HG03066 (cell line): Measurements from ENCODE around the gene ERC2.
"Not testable (repeated sequence)": the region's sequence is repeated elsewhere in the genome, so short reads cannot be mapped to it uniquely, and the experiment has no call there.

Experiments used
- ATAC-seq: cut with Tn5 transposase; IDR thresholded peaks from one replicate; pipeline ENCODE4 v1.9.1; 2021; ENCODE audit warnings: low read depth; ENCODE audit not compliant: unreplicated experiment

The ERC2 gene

DNA sequence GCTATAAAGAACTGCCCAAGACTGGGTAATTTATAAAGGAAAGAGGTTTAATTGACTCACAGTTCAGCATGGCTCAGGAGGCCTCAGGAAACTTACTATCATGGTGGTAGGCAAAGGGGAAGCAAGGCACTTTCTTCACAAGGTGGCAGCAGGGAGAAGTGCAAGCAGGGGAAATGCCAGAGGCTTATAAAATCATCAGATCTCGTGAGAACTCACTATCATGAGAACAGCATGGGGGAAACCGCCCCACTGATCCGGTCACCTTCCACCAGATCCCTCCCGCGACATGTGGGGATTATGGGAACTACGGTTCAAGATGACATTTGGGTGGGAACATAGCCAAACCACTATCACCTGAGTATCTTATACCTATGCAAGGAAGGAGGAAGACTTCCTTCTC lies 963.2 kb downstream of the ERC2 start:
- not testable (repeated sequence) for ATAC-seq

DNA sequence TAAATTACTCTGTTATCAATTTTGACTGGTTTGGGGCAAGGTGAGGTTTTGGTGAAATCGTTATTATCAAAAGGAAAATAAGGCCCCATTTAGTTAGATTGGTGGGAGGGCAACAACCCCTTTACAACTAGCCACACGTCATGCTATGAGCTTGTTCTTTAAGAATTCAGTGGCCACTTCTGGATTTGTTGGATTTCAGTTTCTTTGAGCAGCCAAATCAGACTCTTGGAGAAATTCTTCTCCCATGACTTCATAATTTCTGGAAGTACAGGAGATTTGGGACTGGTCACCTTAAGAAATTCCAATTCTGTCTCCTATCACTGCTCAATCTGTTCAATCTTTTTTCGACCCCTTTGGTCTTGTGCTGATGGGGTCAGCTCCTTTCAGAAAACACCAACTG lies 966.4 kb downstream of the ERC2 start:
- ATAC-seq, result no peak

DNA sequence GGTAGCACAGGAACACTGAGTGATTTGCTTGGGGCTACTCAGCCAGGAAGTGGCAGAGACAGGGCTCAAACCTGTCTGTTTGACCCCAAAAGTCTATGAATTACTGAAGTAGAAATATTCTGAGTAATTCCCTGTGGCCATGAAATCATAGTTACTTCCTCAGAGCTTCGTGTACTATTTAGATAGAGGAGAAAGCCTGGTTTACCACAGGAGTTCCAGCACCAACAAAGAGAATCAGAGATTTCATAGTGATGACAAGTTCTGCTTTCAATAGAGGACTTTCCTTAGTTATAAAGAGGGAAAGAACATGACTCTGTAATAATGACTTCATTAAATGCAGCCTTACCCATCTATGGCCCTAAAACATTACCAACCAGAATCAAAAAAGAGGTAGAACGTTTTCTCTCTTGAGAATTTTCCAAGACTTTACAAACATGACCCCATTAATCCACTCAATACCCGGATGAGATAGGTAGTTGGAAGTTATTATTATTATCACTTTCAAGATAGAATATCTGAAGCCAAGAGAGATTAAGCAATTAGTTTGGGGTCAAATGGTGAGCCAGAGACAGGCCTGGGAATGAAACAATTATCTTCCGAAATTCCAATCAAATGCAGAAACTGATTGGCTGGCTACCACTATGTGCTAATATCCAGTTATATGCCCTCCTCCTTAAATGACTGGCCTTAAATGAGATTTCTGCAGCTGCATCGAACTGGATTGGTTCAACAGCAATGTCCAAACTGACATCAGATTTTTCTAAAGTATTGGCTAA lies 967.5 kb downstream of the ERC2 start:
- no peak for ATAC-seq

DNA sequence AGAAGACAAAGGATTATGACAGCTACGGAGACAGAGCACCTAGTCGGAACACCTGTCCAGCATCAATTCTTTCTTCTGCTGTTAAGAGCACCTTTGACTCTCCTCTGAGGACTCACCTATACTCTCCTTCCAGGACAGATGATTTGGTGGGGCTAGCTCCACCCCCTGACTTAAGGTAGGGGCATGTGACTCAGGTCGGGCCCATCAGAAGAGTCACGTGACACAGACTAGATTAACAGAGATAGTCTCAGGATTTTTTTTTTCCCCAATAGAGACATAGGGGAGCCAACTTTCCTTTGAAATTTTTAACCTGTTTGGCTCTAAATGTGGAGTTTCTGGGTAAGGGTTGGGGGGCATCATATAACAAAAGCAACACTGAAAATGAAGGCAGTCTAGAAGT lies 969.7 kb downstream of the ERC2 start:
- ATAC-seq, result no peak

DNA sequence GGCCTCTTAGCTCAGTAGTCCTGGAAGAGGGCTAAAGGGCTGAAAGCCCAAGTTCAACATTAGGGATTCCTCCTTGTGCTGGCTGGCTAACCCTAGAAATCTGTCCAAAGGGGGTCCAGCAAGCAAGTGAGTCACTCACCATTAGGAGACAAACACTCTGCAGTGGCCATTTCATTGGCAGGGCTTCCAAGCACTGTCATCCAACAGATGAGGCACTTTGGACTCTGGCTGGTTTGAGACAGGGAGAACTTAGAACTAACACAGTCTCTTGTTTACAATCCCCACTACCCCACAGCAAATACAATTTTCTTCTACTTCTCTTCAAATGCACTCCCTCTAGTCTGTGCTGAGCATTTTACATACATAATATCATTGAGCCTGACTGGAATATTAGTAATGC lies 971.0 kb downstream of the ERC2 start:
- ATAC-seq, result no peak

DNA sequence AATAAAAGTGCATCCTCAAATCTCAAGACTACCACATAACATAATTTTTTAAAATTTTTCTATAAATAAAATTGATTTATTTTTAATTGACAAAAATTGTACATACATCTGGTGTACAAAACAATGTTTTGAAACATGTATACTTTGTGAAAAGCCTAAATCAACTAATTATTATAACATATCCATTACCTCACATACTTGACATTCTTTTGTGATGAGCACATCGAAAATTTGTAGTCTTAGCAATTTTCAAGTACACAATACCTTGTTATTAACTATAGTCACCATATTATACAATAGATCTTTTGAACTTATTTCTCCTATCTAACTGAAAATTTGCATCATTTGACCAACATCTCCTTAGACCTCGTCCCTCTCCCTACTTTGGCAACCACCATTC lies 973.3 kb downstream of the ERC2 start:
- no peak for ATAC-seq

DNA sequence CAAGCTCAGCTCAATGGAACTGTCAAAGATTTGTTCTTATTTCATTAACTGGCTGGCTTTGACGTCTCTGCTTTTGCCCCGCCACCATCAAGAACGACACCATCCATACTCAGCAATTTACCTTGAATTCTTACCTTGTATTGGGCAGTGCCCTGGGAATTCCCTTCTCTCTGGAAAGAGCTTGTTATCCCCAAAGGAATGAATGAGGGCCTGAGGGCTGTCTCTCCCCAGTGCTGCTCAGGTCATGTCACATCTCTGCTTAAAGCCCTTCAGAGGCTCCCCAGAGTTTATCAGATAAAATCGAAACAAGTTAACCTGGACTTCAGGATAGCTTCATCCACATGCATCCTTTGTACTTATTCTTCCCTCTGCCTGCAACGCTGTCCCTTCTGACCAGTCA lies 975.3 kb downstream of the ERC2 start:
- no peak for ATAC-seq

DNA sequence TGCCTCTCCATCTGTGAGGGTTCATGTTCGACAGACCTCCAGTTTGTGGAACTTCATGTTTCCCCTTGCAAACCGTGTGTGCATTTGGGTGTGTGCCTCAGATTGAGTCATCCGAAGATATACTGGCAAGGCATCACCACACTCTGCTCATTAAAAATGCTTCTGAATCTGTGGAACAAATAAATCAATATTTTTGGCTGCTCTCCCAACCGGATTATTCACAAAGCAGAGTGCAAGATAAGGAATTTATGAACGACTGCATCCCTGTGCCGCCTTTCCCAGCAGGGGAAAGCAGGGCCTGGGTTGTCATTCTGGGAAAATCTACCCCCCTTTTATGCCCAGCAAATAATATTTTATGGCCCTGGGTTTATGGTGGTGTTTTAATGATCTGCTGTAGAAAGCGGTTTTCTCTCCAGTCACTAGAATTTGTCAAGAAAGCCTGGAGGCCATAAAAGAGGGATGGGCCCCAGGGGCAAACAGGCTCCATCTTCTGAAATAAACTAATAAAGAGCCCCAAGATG lies 976.9 kb downstream of the ERC2 start:
- ATAC-seq, result no peak

DNA sequence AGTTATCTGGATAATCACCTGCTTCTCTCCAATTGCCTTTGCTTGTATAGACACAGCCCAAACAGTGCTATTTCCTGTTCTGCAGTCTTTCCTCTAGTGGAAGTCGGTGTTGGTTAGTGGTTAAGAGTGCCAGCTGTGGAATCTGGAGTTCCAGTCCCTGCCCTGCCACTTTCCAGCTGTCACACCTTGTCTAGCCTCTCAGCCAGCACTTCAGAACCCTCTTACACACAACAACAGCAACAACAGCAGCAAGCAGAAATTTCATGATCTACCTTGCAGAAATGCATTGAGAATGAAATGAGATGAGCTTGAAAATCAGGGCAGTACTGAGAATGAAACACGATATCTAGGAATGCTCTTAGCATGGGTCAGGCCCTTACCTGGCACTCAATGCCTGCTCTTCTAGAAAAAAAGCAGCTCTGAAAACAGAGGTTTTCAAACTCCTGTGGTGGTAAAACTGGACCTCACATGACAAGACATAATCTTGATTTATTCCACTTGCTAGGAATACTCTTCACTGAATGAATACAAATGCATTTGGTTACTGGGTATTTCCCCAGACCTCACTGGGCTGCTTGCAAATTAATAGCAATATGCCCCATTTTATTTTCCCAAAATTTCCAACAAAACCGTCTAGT lies 977.9 kb downstream of the ERC2 start:
- ATAC-seq, result no peak

DNA sequence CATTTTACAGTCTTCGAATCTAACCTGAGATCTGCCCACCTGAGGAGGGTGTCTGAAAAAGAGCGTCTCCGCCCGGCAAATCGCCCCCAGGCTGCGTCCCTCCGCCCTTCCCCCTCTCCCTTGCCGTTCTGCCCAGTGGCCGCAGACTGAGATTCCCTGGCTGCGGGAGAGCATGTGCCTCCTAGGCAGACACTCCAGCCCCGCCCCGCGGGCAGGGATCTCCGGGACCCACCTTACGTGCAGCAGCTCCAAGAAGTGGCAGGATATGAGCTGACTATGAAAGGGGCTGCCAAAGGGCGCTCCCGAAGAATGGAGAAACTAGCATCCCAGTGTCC lies 978.5 kb downstream of the ERC2 start:
- ATAC-seq, result no peak

DNA sequence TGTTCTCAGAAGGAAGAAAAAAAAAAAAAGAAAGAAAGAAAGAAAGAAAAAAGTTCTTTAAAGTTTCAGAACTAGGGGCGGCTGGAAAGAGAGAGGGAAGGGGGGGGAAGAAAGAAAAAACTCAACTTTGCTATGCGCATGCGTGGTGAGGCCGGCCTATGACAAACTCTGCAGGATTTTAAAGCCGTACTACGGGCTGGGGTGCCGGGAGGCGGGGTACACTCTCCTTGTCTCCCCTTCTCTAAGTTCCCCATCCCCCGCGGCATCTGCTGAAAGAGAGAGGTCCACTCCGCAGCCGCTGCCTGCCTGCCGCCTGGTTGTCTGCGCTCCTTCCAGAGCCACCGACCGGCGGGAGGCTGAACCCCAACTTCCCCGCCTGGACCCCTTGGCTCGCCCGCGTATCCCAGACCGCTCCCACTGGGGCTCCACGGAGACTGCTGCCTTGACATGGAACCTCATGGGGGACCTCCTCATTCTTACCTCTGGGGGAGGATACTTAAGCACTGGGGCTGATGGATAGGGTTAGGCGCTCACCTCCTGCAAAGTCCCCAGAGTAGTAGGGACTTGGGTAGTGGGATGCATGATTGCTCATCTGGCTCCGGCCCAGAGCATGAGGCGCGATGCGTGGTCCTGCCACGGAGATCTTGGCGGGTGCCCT lies 979.7 kb downstream of the ERC2 start:
- ATAC-seq, result no peak

DNA sequence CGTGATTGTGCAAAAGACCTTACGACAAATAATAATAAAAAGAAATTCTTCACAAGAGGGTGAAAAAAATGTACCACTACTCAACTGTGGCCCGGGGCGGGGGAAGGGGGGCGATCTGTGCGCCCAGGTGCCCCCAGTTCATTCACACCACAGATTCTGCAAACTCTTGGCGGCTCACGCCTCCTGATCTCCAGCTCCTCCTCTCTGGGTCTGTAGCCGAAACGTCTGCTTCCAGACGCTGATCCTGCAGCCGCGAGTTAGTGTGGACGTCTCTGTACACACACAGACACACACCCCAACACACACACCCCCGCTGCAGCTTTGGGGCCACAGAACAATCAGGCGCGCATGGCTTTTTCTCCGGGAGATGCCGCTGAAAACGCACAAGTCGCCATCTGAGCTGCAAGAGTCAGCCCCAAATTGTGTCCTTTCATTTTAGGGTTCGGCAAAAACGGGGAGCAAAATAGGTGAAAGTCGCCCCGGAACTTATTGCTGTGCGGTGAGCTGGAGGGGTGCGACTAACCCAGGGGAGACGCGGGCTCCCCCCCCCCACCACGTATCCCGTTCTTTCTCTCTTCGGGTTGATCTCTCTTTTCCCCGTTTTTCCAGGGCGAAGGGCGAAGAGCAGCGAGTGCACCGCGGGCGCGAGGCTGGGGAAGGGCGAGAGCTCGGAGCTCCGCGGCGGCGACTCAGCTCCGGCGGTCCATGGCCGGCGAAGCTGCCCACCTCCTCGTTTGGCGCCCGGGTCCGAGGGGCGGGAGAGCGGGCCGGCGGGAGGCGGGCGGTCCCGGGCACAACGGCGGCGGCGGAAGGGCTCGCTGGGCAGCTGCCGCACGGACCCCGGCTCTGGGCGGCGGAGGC lies 980.7 kb downstream of the ERC2 start:
- no peak for ATAC-seq

DNA sequence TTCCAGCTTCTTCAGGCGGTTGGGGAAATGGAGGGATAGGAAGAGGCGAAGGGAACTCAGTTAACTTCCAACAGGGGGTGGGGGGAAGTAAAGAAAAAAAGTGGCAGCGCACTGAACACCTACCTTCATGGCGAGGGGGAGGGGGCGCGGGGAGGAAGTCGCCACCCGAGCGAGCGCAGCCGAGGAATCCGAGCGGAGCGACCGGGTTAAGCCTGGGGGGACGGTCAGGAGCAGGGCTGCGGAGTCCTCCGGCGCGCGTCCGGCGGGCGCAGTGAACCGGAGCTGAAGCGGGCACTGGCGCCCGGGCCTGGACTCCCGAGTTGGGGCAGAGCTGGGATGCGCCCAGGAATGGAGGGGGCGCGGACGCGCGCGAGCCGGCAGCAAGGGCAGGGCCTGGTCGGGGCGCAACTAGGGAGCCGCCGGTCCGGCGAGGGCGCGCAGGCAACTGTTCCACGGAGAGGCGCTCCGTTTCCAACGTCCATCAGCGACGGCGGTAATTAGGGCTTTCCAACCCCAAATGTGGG lies 981.3 kb downstream of the ERC2 start, which contains the start of gene WNT5A:
Gene WNT5A, minus strand, starts transcription at position 450 of the 524 bp plus-strand sequence. Its CDS starts 321 bp downstream, at position 129.
- ATAC-seq, result no peak

DNA sequence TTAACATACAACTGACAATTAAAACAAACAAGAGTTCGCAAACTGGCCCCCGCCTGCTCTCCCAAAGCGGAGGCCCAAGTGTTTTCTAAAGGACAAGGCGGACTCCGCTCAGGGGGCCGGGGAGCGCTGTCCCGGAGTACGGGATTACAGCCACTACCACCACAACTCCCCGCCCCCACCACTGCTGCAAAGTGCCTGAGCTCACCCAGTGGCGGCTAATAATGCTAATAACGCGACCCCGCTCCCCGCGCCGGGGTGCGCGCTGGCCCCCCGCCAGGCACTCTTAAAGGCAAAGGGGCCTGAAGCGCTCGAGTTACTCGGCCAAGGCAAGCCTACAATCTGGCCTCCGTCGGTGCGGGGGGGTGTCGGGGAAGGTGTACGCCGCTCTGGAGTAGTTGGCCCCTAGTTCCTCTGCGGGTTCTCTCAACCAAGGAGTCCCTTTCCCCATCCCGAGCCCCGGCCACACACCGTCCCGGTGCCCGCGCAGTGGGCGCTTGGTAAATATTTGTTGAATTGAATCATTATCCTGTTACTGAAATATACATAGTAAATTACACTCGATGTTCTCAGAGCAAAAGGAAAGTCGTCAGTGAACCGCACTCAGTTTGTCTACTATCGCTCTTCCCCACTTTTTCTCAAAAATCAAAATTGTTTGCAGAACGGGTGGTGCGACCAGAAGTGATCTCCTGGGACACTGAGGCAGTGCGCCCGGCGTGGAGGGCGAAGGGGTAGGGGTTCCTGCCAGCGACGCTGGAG lies 982.0 kb downstream of the ERC2 start:
- no peak for ATAC-seq

DNA sequence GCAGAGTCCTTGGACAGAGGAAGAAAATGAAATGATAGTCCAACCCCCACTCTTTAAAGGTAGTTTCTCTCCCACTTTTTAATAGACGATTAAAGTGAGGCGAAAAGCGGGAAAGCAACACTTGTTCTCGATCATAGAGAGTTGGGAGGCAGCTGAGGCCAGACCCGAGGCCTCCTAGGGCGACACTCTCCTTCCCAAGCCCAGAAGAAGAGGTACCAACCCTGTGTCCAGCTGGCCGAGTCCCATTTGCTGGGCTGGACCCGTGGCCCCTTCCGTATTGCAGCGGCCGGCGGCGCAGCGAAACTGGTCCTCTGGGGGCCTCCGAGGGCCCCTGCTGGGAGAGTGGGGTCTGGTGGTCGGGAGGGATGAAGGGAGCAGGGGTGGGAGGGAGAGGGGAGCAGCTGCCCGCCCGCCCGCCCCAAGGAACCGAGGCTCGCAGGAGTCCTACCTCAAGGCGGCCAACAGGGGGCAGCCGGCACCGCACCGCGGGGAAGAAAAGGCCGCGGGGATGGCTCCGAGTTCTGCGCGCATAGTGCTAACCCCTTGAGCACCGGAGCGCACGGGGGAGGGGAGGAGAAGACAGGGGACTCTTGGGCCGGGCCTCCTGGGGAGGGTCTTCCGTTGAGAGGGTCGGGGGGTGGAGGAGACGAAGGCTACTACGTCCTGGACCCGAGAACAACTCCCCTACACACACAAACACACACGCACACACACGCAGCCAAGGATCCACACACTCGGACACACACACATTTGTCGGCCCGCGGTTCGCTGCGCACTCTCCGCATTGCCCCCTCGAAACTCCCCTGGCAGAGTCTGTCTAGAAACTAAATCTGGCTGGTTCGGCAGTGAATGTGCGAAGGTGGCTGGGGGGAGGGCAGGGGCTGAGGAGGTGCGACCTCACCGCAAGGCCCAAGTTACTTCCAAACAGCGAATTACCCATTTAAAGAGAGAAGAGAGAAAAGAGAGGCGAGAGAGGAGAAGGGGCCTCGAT lies 983.2 kb downstream of the ERC2 start:
- ATAC-seq, result peak; percentile 67

DNA sequence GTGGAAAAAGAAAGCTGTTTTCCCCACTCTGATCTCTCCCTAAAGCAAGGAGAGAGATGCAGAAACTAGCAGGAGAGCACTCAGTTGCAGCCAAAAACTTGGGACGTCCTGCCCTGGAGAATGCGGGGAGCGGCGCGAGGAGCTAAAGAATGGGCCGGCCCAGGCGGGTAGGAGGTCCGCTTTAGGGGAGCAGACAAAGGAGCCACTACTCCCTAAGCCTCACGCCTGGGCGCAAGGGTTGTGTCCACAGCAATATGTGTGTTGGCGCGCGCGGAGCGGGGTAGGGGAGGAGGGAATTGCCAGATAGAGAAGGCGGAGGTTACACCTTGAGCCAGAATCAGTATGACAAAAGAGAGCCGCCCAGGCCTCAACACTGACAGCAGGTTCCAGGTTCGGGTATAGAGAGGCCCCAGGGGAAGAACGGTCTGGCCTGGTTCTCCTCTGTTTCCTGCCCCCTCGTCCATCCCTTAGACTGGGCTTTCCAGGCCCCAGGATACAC lies 984.0 kb downstream of the ERC2 start:
- no peak for ATAC-seq

DNA sequence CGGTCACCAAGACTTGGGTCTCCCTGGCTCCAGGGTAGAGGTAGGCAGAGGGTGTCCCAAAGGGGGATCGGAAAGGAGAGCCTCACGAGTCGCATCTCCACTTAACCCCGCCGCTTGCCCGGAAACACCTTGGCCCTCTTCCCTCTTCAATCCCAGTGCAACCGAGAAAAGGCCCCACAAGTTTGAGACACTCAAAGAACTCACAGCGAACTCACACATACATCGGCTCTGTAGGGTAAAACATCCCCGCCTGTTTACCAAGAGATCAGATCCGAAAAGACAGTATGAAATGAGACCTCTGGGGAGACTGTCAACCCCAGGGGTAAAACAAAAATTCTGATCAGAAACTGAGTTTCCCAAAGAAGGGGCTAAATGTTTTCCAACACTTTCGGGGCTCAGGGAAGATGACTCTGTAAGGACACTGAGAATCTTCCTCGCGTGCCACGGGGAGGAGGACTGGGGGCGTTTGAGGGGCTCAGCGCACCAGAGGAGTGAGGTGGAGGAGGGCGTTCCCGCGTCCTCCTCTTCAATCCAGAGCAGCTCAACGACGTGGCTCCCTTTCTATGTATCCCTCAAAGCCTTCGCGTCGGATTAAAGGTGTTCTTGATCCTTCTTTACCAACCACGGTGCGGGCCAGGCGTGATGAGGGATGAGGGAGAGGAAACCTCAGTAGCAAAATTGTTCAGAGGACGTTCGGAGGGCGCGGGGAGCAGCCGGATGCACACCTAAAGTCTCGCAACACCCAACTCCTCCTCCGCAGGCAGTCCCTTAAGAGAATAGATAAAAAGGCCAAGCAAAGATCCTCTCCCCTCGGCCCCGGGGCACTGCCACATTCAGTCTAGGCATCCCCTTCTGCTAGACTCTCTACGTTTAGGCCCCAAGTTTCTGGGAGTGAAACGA lies 984.8 kb downstream of the ERC2 start:
- no peak for ATAC-seq
